ENCODE data around the gene COPZ2.
"Not testable (repeated sequence)": the region's sequence is repeated elsewhere in the genome, so short reads cannot be mapped to it uniquely, and the experiment has no call there.

Gene COPZ2

DNA sequence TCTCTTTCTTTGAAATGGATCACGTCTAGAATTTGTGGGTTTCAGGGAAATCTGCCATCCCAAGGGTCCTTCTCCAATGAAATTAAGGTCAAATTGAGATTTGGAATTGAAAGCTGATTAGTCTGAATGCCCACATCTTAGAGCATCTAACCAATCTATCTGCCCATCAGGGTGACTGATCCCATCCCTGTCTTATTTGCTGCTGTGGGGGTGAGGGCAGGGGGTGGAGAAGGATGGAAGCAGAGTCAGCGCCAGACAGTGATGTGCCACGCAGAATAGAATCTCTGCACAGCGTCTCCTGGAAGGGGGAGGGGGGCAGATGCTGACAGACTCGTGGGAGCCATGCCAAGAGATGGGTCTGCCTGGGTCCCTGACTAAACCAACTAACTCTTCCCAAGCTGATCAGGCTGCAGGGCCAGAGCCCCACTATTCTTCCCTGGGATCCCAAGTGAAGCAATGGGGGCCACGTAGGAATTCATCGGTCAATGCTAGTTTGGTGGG, 34.6 kb downstream of the COPZ2 start:
- H3K4me1 Mint-ChIP-seq (ENCODE audit: low read depth in 2 of 2), result no peaks in the 10 kb centered on the region
- H3K9me3 Mint-ChIP-seq, result no peaks in the 10 kb centered on the region
- no peak overlapping the region for H3K4me3 Mint-ChIP-seq
- peaks cover 46 to 54% of the 10 kb centered on the region in 2 donors for H3K27me3 Mint-ChIP-seq
- no peak for ATAC-seq (replicated peaks)
- DNase-seq, result no peak
- no peak overlapping the region for H3K27ac Mint-ChIP-seq
- H3K36me3 Mint-ChIP-seq (ENCODE audit: insufficient read depth), result peaks cover 3% of the 10 kb centered on the region

DNA sequence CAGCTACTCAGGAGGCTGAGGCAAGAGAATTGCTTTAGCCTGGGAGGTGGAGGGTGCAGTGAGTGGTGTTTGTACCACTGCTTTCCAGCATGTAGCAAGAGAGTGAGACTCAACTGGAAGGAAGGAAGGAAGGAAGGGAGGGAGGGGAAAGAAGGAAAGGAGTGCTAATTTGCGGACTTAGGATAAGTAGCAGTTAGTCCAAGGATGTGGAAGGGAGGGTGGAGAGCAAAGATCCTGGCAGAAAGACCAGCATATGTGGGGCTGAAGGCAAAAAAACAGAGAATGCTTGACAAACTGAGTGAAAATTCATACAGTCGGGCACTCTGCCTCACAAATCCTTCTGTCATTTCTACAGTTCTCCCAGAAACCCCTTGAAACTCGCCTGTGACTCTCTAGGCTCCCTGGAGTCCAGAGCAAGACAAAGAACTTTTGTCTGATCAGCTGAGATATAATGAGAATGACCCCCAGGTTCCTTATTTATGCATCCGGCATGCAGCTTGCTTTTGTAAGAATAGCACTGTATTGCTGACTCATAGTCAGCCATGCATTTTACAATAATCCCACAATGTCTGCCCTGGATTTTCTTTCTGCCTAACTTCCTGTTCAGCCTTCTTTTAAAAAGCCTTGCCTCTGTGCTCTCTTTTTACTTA, 35.2 kb downstream of the COPZ2 start:
- Mint-ChIP-seq H3K4me1 (ENCODE audit: low read depth in 2 of 2) (no peaks in the 10 kb centered on the region), H3K36me3 (ENCODE audit: insufficient read depth) (peaks cover 3% of the 10 kb centered on the region), H3K27me3 (peaks cover 40 to 51% of the 10 kb centered on the region in 2 donors), H3K27ac (no peak overlapping the region), H3K9me3 (no peaks in the 10 kb centered on the region), H3K4me3 (no peak overlapping the region)
- ATAC-seq (replicated peaks) (no peak), DNase-seq (no peak)

DNA sequence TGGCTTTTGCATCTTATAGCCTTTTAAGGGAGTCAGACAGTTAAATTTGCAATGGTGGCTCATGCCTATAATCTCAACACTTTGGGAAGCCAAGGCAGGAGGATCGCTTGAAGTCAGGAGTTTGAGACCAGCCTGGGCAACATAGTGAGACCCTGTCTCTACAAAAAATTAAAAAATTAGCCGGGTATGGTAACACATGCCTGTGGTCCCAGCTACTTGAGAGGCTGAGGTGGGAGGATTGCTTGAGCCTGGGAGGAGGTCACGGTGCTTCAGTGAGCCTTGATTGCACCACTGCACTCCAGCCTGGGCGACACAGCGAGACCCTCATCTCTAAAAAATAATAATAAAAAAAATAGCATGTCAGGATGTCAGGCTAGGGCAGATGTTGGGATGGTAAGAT, 35.9 kb downstream of the COPZ2 start:
- DNase-seq; H3K4me3 Mint-ChIP-seq; H3K27ac Mint-ChIP-seq; H3K4me1 Mint-ChIP-seq (ENCODE audit: low read depth in 2 of 2); H3K9me3 Mint-ChIP-seq; H3K36me3 Mint-ChIP-seq (ENCODE audit: insufficient read depth); ATAC-seq (replicated peaks): not testable (repeated sequence)
- H3K27me3 Mint-ChIP-seq, result peaks cover 34 to 45% of the 10 kb centered on the region in 2 donors

GRCh38 chr17:48001197-48001596, 36.4 kb downstream of the COPZ2 start:
- no peak overlapping the region for H3K27ac Mint-ChIP-seq
- H3K36me3 Mint-ChIP-seq (ENCODE audit: insufficient read depth), result peaks cover 3% of the 10 kb centered on the region
- no peak for ATAC-seq (replicated peaks)

DNA sequence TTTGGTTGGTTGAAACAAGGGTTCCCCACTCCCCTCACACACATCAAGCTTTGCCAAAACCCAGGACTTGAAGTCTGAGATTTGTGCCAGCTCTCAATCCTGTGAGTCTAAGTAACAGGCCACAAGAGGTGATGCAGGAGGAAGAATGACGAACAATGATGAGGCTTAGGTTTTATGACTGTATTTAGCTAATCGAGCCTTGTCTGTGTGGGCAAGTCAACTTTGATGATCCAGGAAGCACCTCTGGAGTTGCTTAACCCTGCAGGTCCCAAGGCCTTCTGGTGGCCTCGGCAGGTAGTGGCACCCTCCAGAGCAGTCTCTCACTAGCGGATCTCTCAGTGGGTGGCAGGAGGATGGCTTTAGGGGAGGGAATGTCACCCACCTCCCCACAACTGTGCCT, 38.0 kb downstream of the COPZ2 start:
- no peak overlapping the region for H3K4me3 Mint-ChIP-seq
- H3K9me3 Mint-ChIP-seq, result no peaks in the 10 kb centered on the region
- DNase-seq, result no peak
- peaks cover 3% of the 10 kb centered on the region for H3K36me3 Mint-ChIP-seq (ENCODE audit: insufficient read depth)
- H3K27ac Mint-ChIP-seq, result no peak overlapping the region
- ATAC-seq (replicated peaks), result no peak
- no peaks in the 10 kb centered on the region for H3K4me1 Mint-ChIP-seq (ENCODE audit: low read depth in 2 of 2)
- H3K27me3 Mint-ChIP-seq, result peaks cover 23 to 55% of the 10 kb centered on the region in 2 donors

More at GRCh38 chr17:48001197-48001596, 36.4 kb downstream of the COPZ2 start:
- no peak overlapping the region for H3K4me3 Mint-ChIP-seq
- no peaks in the 10 kb centered on the region for H3K9me3 Mint-ChIP-seq
- no peak for DNase-seq
- H3K27me3 Mint-ChIP-seq, result peaks cover 37 to 48% of the 10 kb centered on the region in 2 donors
- no peaks in the 10 kb centered on the region for H3K4me1 Mint-ChIP-seq (ENCODE audit: low read depth in 2 of 2)

DNA sequence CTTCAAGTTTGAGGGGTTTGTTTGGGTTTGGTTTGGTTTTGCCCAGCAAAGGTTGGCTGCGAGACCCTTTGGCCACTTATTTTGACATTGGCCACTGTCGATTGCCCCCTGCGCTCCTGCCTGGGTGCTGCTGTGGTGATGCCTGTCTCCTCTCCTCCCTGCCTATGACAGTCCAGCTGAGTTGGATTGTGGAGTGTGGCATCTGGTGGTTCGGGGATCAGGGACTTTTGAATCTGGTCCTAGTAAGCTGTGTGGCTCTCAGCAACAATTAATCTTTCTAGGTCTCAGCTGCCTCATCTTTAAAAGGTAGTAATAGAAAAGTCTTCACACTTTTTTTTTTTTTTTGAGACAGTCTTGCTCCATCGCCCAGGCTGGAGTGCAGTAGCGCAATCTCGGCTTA, 39.6 kb downstream of the COPZ2 start:
- no peak for DNase-seq
- Mint-ChIP-seq H3K4me1 (ENCODE audit: low read depth in 2 of 2) (no peaks in the 10 kb centered on the region), H3K4me3 (no peak overlapping the region), H3K36me3 (ENCODE audit: insufficient read depth) (no peaks in the 10 kb centered on the region), H3K9me3 (no peaks in the 10 kb centered on the region), H3K27me3 (peaks cover 19 to 55% of the 10 kb centered on the region in 2 donors), H3K27ac (no peak overlapping the region)
- no peak for ATAC-seq (replicated peaks)

DNA sequence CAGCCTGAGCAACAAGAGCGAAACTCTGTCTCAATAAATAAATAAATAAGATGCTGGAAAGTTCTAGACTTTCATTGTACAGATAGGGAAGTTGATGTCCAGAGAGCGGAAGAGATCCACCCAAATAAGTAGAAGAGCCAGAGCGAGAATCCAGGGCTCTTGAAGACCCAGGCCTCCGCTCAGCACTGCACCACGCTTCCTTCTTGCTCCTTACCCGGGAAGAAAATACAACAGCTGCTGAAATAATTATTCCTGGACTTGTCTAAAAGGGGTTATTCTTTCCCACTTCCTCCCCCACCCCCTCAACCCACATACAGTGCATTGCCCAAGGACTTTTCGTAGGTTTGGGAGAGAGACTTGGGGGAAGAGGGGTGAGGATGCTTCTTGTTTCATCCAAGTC, 40.0 kb downstream of the COPZ2 start:
- Mint-ChIP-seq H3K27me3 (peaks cover 14 to 54% of the 10 kb centered on the region in 2 donors), H3K4me1 (ENCODE audit: low read depth in 2 of 2) (no peaks in the 10 kb centered on the region), H3K4me3 (no peak overlapping the region), H3K9me3 (no peaks in the 10 kb centered on the region), H3K36me3 (ENCODE audit: insufficient read depth) (no peaks in the 10 kb centered on the region), H3K27ac (no peak overlapping the region)
- no peak for DNase-seq
- ATAC-seq (replicated peaks), result no peak

GRCh38 chr17:47996201-47996600, 41.4 kb downstream of the COPZ2 start:
- peaks cover 13 to 48% of the 10 kb centered on the region in 2 donors for H3K27me3 Mint-ChIP-seq
- no peaks in the 10 kb centered on the region for H3K9me3 Mint-ChIP-seq
- ATAC-seq (replicated peaks) (no peak), DNase-seq (no peak)
- no peak overlapping the region for H3K27ac Mint-ChIP-seq
- H3K4me1 Mint-ChIP-seq (ENCODE audit: low read depth in 2 of 2), result no peaks in the 10 kb centered on the region
- no peaks in the 10 kb centered on the region for H3K36me3 Mint-ChIP-seq (ENCODE audit: insufficient read depth)
- no peak overlapping the region for H3K4me3 Mint-ChIP-seq

DNA sequence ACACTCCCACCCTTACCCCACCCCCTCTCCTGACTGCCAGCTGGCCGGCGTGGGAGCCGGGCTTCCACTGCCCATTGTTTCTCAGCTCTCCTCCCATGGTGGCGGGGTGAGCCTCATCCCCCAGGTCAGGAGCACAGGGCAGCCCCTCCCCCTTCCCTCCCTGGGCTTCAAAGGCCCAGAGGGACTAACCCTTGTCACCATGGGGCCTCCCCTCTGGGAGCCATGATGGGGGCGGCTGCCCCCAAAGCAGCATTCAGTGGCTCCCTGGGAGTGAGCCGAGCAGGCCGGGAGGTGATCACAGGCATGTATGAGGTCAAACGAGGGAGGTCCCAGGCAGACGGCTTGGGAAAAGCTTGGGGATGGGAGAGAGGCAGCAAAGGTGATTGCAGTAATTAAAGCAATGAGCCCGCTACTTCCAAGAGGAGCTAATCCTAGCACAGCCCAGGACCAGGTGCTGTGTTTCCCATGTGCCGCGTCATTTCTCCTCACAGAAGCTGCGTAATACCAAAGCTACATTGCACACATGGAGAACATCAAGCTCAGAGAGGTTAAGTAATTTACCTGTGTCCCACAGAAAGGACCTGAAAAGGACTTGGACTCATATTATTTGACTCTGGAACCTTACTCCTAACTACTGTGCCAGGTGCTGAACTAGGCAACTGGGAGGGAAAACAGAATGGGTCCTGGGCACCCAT, 42.2 kb downstream of the COPZ2 start:
- DNase-seq (no peak), ATAC-seq (replicated peaks) (no peak)
- Mint-ChIP-seq H3K36me3 (ENCODE audit: insufficient read depth) (no peaks in the 10 kb centered on the region), H3K4me3 (no peak overlapping the region), H3K27ac (no peak overlapping the region), H3K9me3 (no peaks in the 10 kb centered on the region), H3K4me1 (ENCODE audit: low read depth in 2 of 2) (no peaks in the 10 kb centered on the region), H3K27me3 (peaks cover 13 to 48% of the 10 kb centered on the region in 2 donors)

DNA sequence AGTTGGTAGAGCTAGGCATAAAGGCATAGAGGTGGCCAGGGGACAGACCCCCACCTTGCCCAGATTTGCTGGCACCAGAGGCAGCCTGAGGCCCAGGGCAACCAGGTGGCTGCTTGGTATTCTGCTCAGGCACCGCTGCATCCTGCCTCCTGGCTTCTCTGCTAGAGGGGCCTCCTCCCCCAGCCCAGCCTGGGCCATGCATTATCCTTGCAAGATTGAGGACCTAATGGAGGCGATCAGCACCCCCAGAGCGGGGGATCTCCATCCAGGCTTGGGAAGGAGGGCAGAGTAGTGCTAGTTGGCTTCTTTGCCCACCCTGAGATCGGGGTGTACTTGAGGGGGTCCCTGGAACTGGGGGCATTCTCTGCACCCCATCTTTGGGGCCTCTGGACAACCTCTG, 42.9 kb downstream of the COPZ2 start:
- Mint-ChIP-seq H3K36me3 (ENCODE audit: insufficient read depth) (no peaks in the 10 kb centered on the region), H3K27me3 (peaks cover 13 to 43% of the 10 kb centered on the region in 2 donors), H3K4me3 (no peak overlapping the region), H3K9me3 (no peaks in the 10 kb centered on the region), H3K27ac (no peak overlapping the region), H3K4me1 (ENCODE audit: low read depth in 2 of 2) (peaks cover 0 to 2% of the 10 kb centered on the region in 2 donors)
- no peak for DNase-seq
- no peak for ATAC-seq (replicated peaks)

DNA sequence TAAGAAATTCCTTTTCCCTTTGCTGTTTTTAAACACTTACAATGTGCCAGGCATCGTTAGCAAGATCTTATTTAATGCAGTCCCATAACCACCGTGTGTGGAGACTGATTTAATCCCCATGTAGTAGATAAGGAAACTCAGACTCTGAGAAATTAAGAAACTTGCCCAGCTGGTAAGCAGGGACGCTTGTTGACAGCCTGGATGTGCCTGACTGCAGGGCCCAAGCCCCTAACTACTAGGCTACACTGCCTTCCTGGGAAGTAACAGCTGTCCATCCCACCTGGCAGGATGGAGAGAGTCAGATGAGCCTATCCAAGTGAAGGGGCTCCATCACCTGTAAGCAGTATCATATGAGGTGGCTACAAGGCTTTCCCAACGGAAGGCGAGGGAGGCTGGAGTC, 43.6 kb downstream of the COPZ2 start:
- no peak for ATAC-seq (replicated peaks)
- H3K27me3 Mint-ChIP-seq, result peaks cover 13 to 39% of the 10 kb centered on the region in 2 donors
- no peaks in the 10 kb centered on the region for H3K36me3 Mint-ChIP-seq (ENCODE audit: insufficient read depth)
- DNase-seq, result no peak
- peaks cover 0 to 6% of the 10 kb centered on the region in 2 donors for H3K4me1 Mint-ChIP-seq (ENCODE audit: low read depth in 2 of 2)
- no peaks in the 10 kb centered on the region for H3K9me3 Mint-ChIP-seq
- H3K27ac Mint-ChIP-seq, result no peak overlapping the region
- no peak overlapping the region for H3K4me3 Mint-ChIP-seq

DNA sequence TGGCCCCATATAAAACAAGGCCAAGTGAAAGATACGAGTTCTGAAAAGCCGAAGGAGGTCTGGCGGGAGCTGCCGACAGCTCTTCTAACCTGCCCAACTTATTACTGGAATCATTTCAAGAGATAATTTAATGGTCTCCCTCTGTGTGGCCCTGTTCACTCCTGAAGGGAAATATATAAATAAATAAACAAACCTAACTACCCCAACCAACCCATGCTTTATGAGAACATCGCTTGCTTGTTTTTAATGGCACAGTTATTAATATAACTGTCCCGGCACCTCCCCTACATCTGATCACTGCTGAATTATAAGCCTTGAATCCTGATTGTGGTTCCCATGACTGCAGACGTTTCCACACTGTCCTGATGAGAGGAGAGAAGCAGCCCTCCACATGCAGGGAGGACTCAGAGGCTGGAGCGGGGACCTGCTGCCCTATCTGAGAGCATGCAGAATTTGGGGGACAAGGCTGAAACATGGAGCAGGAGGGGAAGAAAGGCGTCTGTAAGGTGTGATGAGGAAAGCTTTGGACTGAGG, 44.5 kb downstream of the COPZ2 start:
- DNase-seq (no peak), ATAC-seq (replicated peaks) (no peak)
- peaks cover 0 to 6% of the 10 kb centered on the region in 2 donors for H3K4me1 Mint-ChIP-seq (ENCODE audit: low read depth in 2 of 2)
- H3K27me3 Mint-ChIP-seq, result peaks cover 13 to 39% of the 10 kb centered on the region in 2 donors
- H3K36me3 Mint-ChIP-seq (ENCODE audit: insufficient read depth), result no peaks in the 10 kb centered on the region
- H3K27ac Mint-ChIP-seq, result no peak overlapping the region
- no peak overlapping the region for H3K4me3 Mint-ChIP-seq
- H3K9me3 Mint-ChIP-seq, result no peaks in the 10 kb centered on the region

DNA sequence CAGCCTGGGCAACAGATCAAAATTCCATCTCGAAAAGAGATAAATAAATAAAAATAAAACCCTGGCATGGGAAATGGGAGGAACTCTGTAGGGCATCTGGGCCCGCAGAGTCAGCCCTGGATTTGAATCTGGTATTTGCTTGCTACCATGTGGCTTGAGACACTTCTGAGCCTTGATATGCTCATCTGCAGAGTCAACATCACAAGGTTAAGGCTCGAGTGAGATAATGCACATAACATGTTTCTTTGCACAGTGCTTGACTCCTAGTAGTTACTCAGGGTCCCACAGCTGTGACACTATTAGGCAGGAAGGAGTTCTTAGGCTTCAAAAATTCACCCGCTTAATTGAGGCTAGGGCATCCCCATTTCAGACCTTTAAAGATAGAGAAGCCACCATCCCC, 45.4 kb downstream of the COPZ2 start:
- Mint-ChIP-seq H3K4me3 (no peak overlapping the region), H3K27me3 (peaks cover 13 to 39% of the 10 kb centered on the region in 2 donors), H3K27ac (no peak overlapping the region), H3K4me1 (ENCODE audit: low read depth in 2 of 2) (peaks cover 0 to 6% of the 10 kb centered on the region in 2 donors), H3K36me3 (ENCODE audit: insufficient read depth) (no peaks in the 10 kb centered on the region), H3K9me3 (no peaks in the 10 kb centered on the region)
- ATAC-seq (replicated peaks) (no peak), DNase-seq (no peak)

Data from effector memory CD8-positive, alpha-beta T cell (primary cell).